ENCODE measurements around the gene VPS26B.

GRCh38 chr11:134271978-134272377 lies 47.5 kb downstream of the VPS26B start:
- TF ChIP-seq CTCF (IDR thresholded peaks at IDR 0.05) = no peak
- TF ChIP-seq POLR2AphosphoS5 (IDR thresholded peaks at IDR 0.05) = no peak

All from stomach (tissue), 4 donors.